HEK293 (cell line): ENCODE results near the gene TM7SF2.

Experiments
- ELK4 ChIP-seq: IDR thresholded peaks from 2 replicates; pipeline ENCODE4 v1.6.1; 2011; ENCODE audit warnings: mild to moderate bottlenecking, low read depth, low read length, borderline replicate concordance
- GLI2 ChIP-seq: fragments of 450-650 bp; formaldehyde crosslinking; IDR thresholded peaks from 2 replicates; pipeline ENCODE4; 2017; ENCODE audit warnings: missing biosample characterization, missing genetic modification characterization, low read depth, borderline replicate concordance
- GLI4 ChIP-seq: fragments of 450-650 bp; formaldehyde crosslinking; IDR thresholded peaks from 2 replicates; pipeline ENCODE4 v1.5.1; 2016; ENCODE audit warnings: missing biosample characterization, missing genetic modification characterization
- HOXA7 ChIP-seq: sonication (generic); formaldehyde crosslinking; IDR thresholded peaks from 2 replicates; pipeline ENCODE4 v1.8.1; 2022; ENCODE audit warnings: missing genetic modification reagents, borderline replicate concordance
- SCRT2 ChIP-seq: fragments of 450-650 bp; formaldehyde crosslinking; IDR thresholded peaks from 2 replicates; pipeline ENCODE4 v1.5.1; 2016; ENCODE audit warnings: missing biosample characterization, missing genetic modification characterization
- SP3 ChIP-seq: fragments of 450-650 bp; formaldehyde crosslinking; IDR thresholded peaks from 2 replicates; pipeline ENCODE4 v1.5.1; 2016; ENCODE audit warnings: missing biosample characterization, missing genetic modification characterization
- TCF7L2 ChIP-seq: IDR thresholded peaks from 2 replicates; pipeline ENCODE4 v1.6.1; 2011; ENCODE audit warnings: low read depth, mild to moderate bottlenecking, inconsistent platforms, low read length, moderate library complexity, borderline replicate concordance
- ZBTB49 ChIP-seq: fragments of 450-650 bp; formaldehyde crosslinking; IDR thresholded peaks from 2 replicates; pipeline ENCODE4 v1.5.1; 2016; ENCODE audit warnings: missing biosample characterization, missing genetic modification characterization, low read depth
- ZNF26 ChIP-seq: fragments of 450-650 bp; formaldehyde crosslinking; IDR thresholded peaks from 2 replicates; pipeline ENCODE4 v1.5.1; 2016; ENCODE audit warnings: missing biosample characterization, missing genetic modification characterization
- ZNF302 ChIP-seq: fragments of 450-650 bp; formaldehyde crosslinking; IDR thresholded peaks from 2 replicates; pipeline ENCODE4 v1.5.1; 2016; ENCODE audit warnings: missing biosample characterization, missing genetic modification characterization, low read depth
- ZNF426 ChIP-seq: fragments of 450-650 bp; formaldehyde crosslinking; IDR thresholded peaks from 2 replicates; pipeline ENCODE4 v1.5.1; 2017; ENCODE audit warnings: missing biosample characterization, missing genetic modification characterization, mild to moderate bottlenecking, inconsistent platforms, moderate library complexity
- ZNF600 ChIP-seq: fragments of 450-650 bp; formaldehyde crosslinking; IDR thresholded peaks from 2 replicates; pipeline ENCODE4 v1.5.1; 2016; ENCODE audit warnings: missing biosample characterization, missing genetic modification characterization
- ZNF624 ChIP-seq: fragments of 450-650 bp; formaldehyde crosslinking; IDR thresholded peaks from 2 replicates; pipeline ENCODE4 v1.5.1; 2017; ENCODE audit warnings: missing biosample characterization, missing genetic modification characterization
- ZNF792 ChIP-seq: fragments of 450-650 bp; formaldehyde crosslinking; IDR thresholded peaks from 2 replicates; pipeline ENCODE4 v1.5.1; 2016; ENCODE audit warnings: missing biosample characterization, missing genetic modification characterization
- ZSCAN5A ChIP-seq: fragments of 450-650 bp; formaldehyde crosslinking; IDR thresholded peaks from 2 replicates; pipeline ENCODE4 v1.5.1; 2016; ENCODE audit warnings: missing biosample characterization, missing genetic modification characterization
- TF ChIP-seq, protein P1 (sequence below): fragments of 450-650 bp; formaldehyde crosslinking; conservative IDR thresholded peaks from 2 replicates; pipeline ENCODE4 v1.5.1; 2016; ENCODE audit warnings: low read depth, missing biosample characterization, missing genetic modification characterization
- TF ChIP-seq, protein P2 (sequence below): fragments of 450-650 bp; IDR thresholded peaks from 2 replicates; pipeline ENCODE4 v1.5.1; 2018; ENCODE audit warnings: missing biosample characterization, missing genetic modification characterization
- TF ChIP-seq, protein P3 (sequence below): fragments of 450-650 bp; formaldehyde crosslinking; IDR thresholded peaks from 2 replicates; pipeline ENCODE4 v1.5.1; 2016; ENCODE audit warnings: missing biosample characterization, missing genetic modification characterization
- TF ChIP-seq, protein P4 (sequence below): fragments of 450-650 bp; formaldehyde crosslinking; IDR thresholded peaks from 2 replicates; pipeline ENCODE4 v1.5.1; 2016; ENCODE audit warnings: missing biosample characterization, missing genetic modification characterization, borderline replicate concordance
- TF ChIP-seq, protein P5 (sequence below): fragments of 450-650 bp; formaldehyde crosslinking; optimal IDR thresholded peaks from 2 replicates; pipeline ENCODE3; 2016; ENCODE audit warnings: missing biosample characterization, mild to moderate bottlenecking, missing genetic modification characterization

The TM7SF2 gene

DNA sequence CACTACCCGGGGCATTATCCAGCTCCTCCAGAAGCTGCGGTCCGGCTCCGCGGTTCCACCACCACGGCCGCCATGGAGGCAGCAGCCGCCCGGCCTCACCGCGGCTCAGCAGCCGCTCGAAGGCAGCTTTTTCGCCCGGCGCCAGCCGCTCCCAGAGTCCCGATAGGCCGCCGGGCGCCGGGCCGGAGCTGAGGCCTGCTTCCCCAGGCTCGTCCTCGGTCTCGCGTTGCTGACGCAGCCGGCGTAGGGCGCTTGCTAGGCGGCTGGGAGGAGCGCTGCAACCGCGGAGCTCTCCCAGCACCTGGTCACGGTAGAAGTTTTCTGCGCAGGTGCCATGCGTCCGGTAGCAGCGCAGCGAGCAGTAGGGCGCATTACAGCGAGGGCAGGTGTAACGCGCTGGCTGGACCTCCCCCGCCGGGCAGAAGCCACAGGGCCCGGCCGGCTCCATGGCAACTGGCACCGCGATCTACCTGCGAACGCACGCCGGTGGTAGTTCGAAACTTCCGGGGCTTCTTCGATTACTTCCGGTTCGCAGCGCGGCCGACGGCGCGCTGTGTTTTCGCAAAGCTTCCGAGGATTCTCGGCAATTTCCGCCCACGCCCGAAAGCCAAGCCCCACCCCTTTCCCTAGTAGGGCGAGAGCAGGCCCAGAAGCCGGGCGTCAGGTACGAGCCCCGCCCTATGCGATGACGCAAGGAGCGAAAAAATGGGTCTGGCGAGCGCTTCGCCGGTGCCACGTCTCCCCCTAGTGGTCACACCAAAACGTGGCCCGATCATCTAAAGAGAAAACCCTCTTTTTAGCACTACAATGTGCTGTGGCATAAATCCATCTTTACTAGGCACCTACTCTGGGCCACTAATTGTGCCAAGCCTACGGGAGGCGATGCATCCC lies 5.8 kb downstream of the TM7SF2 start, which contains the start of gene ZNHIT2 (continued):
- TF ChIP-seq ZSCAN5A (tag by site-specific recombination), result no peak
- TF ChIP-seq, protein P1, sequence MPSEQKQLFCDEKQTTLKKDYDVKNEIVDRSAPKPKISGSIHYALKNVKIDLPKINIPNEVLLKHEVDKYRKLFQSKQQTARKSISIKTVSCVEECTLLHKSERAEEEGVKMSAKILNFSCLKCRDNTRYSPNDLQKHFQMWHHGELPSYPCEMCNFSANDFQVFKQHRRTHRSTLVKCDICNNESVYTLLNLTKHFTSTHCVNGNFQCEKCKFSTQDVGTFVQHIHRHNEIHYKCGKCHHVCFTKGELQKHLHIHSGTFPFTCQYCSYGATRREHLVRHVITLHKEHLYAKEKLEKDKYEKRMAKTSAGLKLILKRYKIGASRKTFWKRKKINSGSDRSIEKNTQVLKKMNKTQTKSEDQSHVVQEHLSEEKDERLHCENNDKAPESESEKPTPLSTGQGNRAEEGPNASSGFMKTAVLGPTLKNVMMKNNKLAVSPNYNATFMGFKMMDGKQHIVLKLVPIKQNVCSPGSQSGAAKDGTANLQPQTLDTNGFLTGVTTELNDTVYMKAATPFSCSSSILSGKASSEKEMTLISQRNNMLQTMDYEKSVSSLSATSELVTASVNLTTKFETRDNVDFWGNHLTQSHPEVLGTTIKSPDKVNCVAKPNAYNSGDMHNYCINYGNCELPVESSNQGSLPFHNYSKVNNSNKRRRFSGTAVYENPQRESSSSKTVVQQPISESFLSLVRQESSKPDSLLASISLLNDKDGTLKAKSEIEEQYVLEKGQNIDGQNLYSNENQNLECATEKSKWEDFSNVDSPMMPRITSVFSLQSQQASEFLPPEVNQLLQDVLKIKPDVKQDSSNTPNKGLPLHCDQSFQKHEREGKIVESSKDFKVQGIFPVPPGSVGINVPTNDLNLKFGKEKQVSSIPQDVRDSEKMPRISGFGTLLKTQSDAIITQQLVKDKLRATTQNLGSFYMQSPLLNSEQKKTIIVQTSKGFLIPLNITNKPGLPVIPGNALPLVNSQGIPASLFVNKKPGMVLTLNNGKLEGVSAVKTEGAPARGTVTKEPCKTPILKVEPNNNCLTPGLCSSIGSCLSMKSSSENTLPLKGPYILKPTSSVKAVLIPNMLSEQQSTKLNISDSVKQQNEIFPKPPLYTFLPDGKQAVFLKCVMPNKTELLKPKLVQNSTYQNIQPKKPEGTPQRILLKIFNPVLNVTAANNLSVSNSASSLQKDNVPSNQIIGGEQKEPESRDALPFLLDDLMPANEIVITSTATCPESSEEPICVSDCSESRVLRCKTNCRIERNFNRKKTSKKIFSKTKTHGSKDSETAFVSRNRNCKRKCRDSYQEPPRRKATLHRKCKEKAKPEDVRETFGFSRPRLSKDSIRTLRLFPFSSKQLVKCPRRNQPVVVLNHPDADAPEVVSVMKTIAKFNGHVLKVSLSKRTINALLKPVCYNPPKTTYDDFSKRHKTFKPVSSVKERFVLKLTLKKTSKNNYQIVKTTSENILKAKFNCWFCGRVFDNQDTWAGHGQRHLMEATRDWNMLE (tag by site-specific recombination), result peak; percentile 96
- TF ChIP-seq ELK4, result no peak
- TF ChIP-seq GLI4 (tag by site-specific recombination), result peak; percentile 86; the same call in 1 of the 2 replicates
- no peak for TF ChIP-seq HOXA7 (CRISPR knock-in tag)
- TF ChIP-seq ZNF792, result no peak
- TF ChIP-seq ZNF624 (tag by site-specific recombination), result no peak
- TF ChIP-seq, protein P2, sequence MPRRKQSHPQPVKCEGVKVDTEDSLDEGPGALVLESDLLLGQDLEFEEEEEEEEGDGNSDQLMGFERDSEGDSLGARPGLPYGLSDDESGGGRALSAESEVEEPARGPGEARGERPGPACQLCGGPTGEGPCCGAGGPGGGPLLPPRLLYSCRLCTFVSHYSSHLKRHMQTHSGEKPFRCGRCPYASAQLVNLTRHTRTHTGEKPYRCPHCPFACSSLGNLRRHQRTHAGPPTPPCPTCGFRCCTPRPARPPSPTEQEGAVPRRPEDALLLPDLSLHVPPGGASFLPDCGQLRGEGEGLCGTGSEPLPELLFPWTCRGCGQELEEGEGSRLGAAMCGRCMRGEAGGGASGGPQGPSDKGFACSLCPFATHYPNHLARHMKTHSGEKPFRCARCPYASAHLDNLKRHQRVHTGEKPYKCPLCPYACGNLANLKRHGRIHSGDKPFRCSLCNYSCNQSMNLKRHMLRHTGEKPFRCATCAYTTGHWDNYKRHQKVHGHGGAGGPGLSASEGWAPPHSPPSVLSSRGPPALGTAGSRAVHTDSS (tag by site-specific recombination), result no peak
- no peak for TF ChIP-seq ZBTB49 (tag by site-specific recombination)
- TF ChIP-seq, protein P3, sequence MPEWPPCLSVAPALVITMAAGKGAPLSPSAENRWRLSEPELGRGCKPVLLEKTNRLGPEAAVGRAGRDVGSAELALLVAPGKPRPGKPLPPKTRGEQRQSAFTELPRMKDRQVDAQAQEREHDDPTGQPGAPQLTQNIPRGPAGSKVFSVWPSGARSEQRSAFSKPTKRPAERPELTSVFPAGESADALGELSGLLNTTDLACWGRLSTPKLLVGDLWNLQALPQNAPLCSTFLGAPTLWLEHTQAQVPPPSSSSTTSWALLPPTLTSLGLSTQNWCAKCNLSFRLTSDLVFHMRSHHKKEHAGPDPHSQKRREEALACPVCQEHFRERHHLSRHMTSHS (tag by site-specific recombination), result no peak
- TF ChIP-seq, protein P4, sequence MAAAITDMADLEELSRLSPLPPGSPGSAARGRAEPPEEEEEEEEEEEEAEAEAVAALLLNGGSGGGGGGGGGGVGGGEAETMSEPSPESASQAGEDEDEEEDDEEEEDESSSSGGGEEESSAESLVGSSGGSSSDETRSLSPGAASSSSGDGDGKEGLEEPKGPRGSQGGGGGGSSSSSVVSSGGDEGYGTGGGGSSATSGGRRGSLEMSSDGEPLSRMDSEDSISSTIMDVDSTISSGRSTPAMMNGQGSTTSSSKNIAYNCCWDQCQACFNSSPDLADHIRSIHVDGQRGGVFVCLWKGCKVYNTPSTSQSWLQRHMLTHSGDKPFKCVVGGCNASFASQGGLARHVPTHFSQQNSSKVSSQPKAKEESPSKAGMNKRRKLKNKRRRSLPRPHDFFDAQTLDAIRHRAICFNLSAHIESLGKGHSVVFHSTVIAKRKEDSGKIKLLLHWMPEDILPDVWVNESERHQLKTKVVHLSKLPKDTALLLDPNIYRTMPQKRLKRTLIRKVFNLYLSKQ (tag by site-specific recombination), result peak; percentile 49; the same call in 1 of the 2 replicates
- TF ChIP-seq SCRT2 (tag by site-specific recombination), result peak; percentile 57; the same call in 1 of the 2 replicates
- TF ChIP-seq ZNF426, result no peak
- TF ChIP-seq GLI2 (tag by site-specific recombination), result no peak
- no peak for TF ChIP-seq TCF7L2
- TF ChIP-seq ZNF26 (tag by site-specific recombination), result no peak
- TF ChIP-seq SP3 (tag by site-specific recombination), result peak; percentile 71; the same call in 1 of the 2 replicates
- no peak for TF ChIP-seq ZNF302 (tag by site-specific recombination)
- TF ChIP-seq ZNF600 (tag by site-specific recombination), result peak; percentile 26; the same call in 1 of the 2 replicates
- TF ChIP-seq, protein P5, sequence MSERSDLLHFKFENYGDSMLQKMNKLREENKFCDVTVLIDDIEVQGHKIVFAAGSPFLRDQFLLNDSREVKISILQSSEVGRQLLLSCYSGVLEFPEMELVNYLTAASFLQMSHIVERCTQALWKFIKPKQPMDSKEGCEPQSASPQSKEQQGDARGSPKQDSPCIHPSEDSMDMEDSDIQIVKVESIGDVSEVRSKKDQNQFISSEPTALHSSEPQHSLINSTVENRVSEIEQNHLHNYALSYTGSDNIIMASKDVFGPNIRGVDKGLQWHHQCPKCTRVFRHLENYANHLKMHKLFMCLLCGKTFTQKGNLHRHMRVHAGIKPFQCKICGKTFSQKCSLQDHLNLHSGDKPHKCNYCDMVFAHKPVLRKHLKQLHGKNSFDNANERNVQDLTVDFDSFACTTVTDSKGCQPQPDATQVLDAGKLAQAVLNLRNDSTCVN (tag by site-specific recombination), result peak; percentile 70
